ENCODE results near the gene SNRK. TPM values are rescaled to one million over a fixed set of nuclear protein-coding genes. Genes with fewer than 3 reads are reported as not detected.

Gene SNRK
- total and polyA plus RNA-seq, 4 donors, result 40.7 to 79.2 (median 48.7) TPM

DNA sequence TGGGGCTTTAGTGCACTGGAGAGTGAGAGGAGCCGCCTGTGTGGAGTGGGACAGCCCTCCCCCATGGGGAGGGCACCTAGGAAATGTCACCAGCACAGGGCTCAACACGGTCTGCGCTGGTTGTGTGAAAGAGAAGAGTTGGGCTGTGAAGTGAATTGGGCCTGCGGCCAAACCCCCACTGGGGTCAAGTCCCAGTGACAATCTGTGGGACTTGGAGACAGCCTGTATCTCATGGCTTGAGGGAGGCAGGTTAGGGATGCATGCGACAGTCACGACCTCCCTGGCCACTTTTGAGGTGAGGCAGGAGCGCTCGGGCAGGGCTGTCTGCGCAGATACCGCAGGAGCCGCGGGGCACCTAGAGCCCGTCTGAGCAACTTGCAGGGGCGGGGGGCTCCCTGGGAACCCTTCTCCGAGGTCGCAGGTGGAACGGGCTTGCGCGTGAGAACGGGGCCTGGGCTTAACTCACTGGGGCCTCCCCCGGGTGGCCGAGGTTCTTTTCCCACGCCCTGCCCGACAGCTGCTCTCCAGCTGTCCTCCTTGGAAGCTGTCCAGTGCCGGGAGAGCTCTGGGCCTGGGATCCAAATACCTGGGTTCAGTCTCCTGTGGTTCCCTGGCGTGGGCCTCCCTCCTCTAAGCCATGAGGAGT lies 77.4 kb downstream of the SNRK start:
- H3K4me1 ChIP-seq (ENCODE audit: control insufficient read depth, insufficient read depth, low read length), result peaks cover 5% of the 10 kb centered on the region
- peaks cover 36% of the 10 kb centered on the region for H3K36me3 ChIP-seq (ENCODE audit: control insufficient read depth, insufficient read depth, low read length)
- no peaks in the 10 kb centered on the region for H3K9me3 ChIP-seq (ENCODE audit: control insufficient read depth, insufficient read depth, low read length)
- DNase-seq (ENCODE audit: low read depth in 4 of 6, low spot score in 6 of 6), result no peak
- no peak overlapping the region for H3K4me3 ChIP-seq (ENCODE audit: low read depth, low read length)
- H3K27ac ChIP-seq (ENCODE audit: low read depth, low read length), result no peak overlapping the region
- H3K27me3 ChIP-seq (ENCODE audit: control insufficient read depth, insufficient read depth, low read length), result no peaks in the 10 kb centered on the region
- WGBS (ENCODE audit: insufficient coverage), result 85% methylated on average over 26 of the region's 26 CpGs

DNA sequence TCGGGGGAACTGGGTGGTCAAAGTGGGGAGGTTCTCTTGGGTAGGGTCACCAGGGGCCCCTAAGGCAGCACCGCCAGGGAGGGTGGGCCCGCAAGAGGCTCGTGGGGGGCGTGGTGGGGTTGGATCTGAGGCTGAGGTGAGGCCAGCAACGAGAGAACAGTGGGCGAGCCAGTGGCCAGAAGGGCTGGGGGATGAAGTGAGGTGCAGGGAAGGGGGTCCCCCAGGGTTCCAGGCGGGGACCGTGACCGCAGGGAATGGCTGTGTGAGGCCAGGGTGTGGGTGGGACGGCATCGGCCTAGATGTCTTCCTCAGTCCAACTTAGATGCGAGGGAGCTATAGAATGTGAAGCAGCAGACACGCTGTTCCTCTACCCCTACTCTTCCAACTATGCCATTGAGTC lies 78.2 kb downstream of the SNRK start:
- DNase-seq (ENCODE audit: low read depth in 4 of 6, low spot score in 6 of 6), result no peak
- peaks cover 39% of the 10 kb centered on the region for H3K36me3 ChIP-seq (ENCODE audit: control insufficient read depth, insufficient read depth, low read length)
- H3K9me3 ChIP-seq (ENCODE audit: control insufficient read depth, insufficient read depth, low read length), result no peaks in the 10 kb centered on the region
- H3K27ac ChIP-seq (ENCODE audit: low read depth, low read length), result no peak overlapping the region
- H3K4me3 ChIP-seq (ENCODE audit: low read depth, low read length), result no peak overlapping the region
- peaks cover 5% of the 10 kb centered on the region for H3K4me1 ChIP-seq (ENCODE audit: control insufficient read depth, insufficient read depth, low read length)
- WGBS (ENCODE audit: insufficient coverage), result 98% methylated on average over 10 of the region's 14 CpGs
- H3K27me3 ChIP-seq (ENCODE audit: control insufficient read depth, insufficient read depth, low read length), result no peaks in the 10 kb centered on the region

DNA sequence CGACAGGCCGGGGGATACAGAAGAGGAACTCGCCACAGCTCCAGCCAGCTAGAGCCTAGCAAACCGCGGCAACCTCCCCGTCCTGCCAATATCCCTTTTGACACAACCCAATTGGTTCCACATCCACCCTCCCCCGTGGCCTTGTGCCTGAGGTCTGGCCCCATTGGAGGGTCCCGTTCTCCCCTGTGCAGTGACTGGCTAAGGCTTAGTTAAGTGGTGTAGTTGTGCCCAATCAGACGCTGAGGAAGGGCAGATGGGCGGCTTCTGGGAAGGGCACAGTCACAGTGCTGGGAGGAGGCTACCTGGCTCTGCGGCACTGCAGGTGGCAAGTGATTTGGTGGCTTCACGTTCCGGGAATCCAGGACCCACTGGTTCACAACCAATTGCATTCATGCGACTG lies 78.6 kb downstream of the SNRK start:
- Histone ChIP-seq H3K27ac (ENCODE audit: low read depth, low read length) (no peak overlapping the region), H3K27me3 (ENCODE audit: control insufficient read depth, insufficient read depth, low read length) (no peaks in the 10 kb centered on the region), H3K4me1 (ENCODE audit: control insufficient read depth, insufficient read depth, low read length) (peaks cover 5% of the 10 kb centered on the region), H3K9me3 (ENCODE audit: control insufficient read depth, insufficient read depth, low read length) (no peaks in the 10 kb centered on the region), H3K36me3 (ENCODE audit: control insufficient read depth, insufficient read depth, low read length) (peaks cover 39% of the 10 kb centered on the region), H3K4me3 (ENCODE audit: low read depth, low read length) (no peak overlapping the region)
- WGBS (ENCODE audit: insufficient coverage), result 98% methylated on average over 9 of the region's 14 CpGs
- no peak for DNase-seq (ENCODE audit: low read depth in 4 of 6, low spot score in 6 of 6)

DNA sequence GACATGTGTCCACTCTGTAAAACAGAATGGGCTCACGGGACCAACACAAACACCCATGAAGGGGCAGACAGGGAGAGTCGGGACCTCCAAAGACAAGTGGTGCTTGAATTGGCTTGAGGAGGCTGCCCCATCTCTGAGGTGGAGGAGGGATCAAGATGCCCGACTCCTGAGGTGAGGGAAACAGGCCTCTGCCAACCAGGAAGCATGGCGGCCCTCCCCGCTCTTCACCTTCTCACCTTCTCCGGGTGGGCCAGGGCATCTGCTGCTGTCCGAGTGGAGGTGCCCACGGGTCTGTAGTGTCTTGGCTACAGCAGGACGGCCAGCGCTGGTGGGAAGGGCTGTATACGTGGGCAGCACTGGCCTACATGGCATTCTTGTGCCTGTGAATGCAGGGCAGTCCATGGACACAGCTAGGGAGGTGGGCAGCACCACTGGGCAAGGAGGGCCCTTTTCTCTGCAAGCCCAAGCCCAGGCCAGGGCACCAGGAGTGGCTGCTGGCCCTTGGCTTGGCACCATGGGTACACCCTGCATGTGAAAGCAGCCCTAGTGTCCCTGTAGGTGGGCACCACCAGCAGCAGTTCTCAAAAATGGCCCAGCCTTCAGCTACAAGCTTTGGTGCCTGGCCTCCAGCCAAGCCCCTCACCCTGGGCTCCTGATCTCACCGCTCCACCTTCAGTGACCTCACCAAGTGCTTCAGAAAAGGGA lies 79.4 kb downstream of the SNRK start:
- H3K27me3 ChIP-seq (ENCODE audit: control insufficient read depth, insufficient read depth, low read length), result no peaks in the 10 kb centered on the region
- peaks cover 39% of the 10 kb centered on the region for H3K36me3 ChIP-seq (ENCODE audit: control insufficient read depth, insufficient read depth, low read length)
- no peak overlapping the region for H3K4me3 ChIP-seq (ENCODE audit: low read depth, low read length)
- no peaks in the 10 kb centered on the region for H3K9me3 ChIP-seq (ENCODE audit: control insufficient read depth, insufficient read depth, low read length)
- H3K4me1 ChIP-seq (ENCODE audit: control insufficient read depth, insufficient read depth, low read length), result peaks cover 5% of the 10 kb centered on the region
- H3K27ac ChIP-seq (ENCODE audit: low read depth, low read length), result no peak overlapping the region
- WGBS (ENCODE audit: insufficient coverage), result over 99% methylated on average over 9 of the region's 12 CpGs
- DNase-seq (ENCODE audit: low read depth in 4 of 6, low spot score in 6 of 6), result no peak

DNA sequence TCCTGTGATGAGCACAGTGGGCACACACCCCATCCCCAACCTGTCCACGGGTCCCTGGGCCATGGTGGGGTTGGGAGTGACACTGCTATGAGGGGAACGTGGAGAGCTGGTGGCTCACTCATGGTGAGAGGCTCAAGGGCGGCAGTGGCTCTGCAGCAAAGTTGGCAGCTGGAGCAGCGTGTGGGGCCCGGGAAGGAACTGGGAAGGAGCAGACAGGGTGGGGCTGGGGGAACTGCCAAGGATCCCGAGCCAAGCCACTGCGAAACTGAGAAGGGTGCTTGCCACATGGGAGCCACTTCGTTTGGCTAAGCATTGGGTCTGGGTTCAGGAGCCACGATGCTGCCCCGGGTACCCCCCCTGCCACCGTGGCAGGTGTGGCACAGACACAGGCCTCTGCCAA lies 80.1 kb downstream of the SNRK start:
- Histone ChIP-seq H3K4me1 (ENCODE audit: control insufficient read depth, insufficient read depth, low read length) (peaks cover 5% of the 10 kb centered on the region), H3K4me3 (ENCODE audit: low read depth, low read length) (no peak overlapping the region), H3K27ac (ENCODE audit: low read depth, low read length) (no peak overlapping the region), H3K36me3 (ENCODE audit: control insufficient read depth, insufficient read depth, low read length) (peaks cover 39% of the 10 kb centered on the region), H3K9me3 (ENCODE audit: control insufficient read depth, insufficient read depth, low read length) (no peaks in the 10 kb centered on the region), H3K27me3 (ENCODE audit: control insufficient read depth, insufficient read depth, low read length) (no peaks in the 10 kb centered on the region)
- no peak for DNase-seq (ENCODE audit: low read depth in 4 of 6, low spot score in 6 of 6)
- WGBS (ENCODE audit: insufficient coverage), result 88% methylated on average over 11 of the region's 11 CpGs

DNA sequence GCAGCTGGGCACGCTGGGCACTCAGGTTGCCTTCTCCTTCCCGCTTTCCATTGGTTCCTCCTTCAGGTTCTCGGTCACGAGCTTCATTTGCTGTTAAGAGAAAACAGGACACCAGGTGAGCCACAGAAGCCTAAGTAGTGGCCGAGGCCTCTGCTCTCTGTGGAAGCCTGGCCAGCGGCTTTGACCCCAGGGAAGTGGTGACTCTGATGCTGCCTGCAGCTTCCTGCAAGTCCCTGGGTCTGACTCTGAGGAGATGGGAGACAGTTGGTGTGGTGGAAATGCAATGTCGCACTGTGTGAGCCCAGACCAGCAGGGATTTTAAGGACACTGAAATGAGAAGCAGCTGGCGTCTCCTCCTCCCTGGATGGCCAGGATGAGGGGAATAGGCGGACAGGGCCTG lies 80.5 kb downstream of the SNRK start:
- WGBS (ENCODE audit: insufficient coverage), result 92% methylated on average over 9 of the region's 9 CpGs
- peaks cover 39% of the 10 kb centered on the region for H3K36me3 ChIP-seq (ENCODE audit: control insufficient read depth, insufficient read depth, low read length)
- H3K4me3 ChIP-seq (ENCODE audit: low read depth, low read length), result no peak overlapping the region
- H3K27ac ChIP-seq (ENCODE audit: low read depth, low read length), result no peak overlapping the region
- H3K9me3 ChIP-seq (ENCODE audit: control insufficient read depth, insufficient read depth, low read length), result no peaks in the 10 kb centered on the region
- no peak for DNase-seq (ENCODE audit: low read depth in 4 of 6, low spot score in 6 of 6)
- H3K27me3 ChIP-seq (ENCODE audit: control insufficient read depth, insufficient read depth, low read length), result no peaks in the 10 kb centered on the region
- peaks cover 5% of the 10 kb centered on the region for H3K4me1 ChIP-seq (ENCODE audit: control insufficient read depth, insufficient read depth, low read length)

DNA sequence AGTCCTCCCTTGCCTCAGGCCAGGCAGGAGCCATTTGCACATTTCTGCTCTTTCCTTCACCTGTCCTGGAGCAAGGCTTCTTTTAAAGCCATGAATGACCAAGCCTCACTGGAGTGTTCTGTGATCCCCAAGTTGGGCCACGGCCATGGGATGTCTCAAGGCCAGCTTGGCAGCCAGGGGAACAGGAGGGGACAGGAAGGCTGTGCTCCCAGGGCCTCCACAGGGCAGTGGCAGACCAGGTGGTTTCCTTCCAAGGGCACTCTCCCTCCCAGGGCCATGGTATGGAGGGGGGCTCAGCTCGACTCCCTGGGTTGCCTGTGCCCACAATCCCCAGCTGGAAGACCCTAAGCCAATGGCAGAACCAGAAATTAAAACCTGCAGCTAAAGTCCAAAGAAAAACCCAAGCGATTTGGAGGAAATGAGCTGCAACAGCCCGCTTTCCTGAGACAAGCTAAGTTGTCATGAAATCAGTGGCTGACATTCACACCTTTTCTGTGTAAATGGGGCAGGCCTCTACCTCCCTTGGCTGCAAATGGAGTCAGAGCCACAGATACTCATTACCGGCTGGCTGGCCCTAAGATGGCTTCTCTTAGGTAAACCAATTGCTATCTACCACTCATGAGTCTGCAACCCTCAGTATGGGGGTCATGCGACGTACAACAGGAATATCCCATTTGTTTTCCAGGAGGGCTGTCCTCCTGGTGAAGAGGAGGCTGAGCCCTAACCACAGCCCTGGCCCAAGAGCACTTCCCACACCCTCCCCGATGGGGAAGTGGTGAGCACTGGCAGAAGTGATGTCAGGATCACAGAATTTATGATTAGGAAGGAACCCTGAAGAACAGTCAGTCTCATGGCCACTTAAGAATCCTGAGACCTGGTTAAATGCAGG lies 83.3 kb downstream of the SNRK start:
- Histone ChIP-seq H3K27ac (ENCODE audit: low read depth, low read length) (no peak overlapping the region), H3K9me3 (ENCODE audit: control insufficient read depth, insufficient read depth, low read length) (no peaks in the 10 kb centered on the region), H3K27me3 (ENCODE audit: control insufficient read depth, insufficient read depth, low read length) (no peaks in the 10 kb centered on the region), H3K36me3 (ENCODE audit: control insufficient read depth, insufficient read depth, low read length) (peaks cover 25% of the 10 kb centered on the region), H3K4me1 (ENCODE audit: control insufficient read depth, insufficient read depth, low read length) (peaks cover 17% of the 10 kb centered on the region), H3K4me3 (ENCODE audit: low read depth, low read length) (no peak overlapping the region)
- WGBS (ENCODE audit: insufficient coverage), result 91% methylated on average over 5 of the region's 8 CpGs
- DNase-seq (ENCODE audit: low read depth in 4 of 6, low spot score in 6 of 6), result no peak

DNA sequence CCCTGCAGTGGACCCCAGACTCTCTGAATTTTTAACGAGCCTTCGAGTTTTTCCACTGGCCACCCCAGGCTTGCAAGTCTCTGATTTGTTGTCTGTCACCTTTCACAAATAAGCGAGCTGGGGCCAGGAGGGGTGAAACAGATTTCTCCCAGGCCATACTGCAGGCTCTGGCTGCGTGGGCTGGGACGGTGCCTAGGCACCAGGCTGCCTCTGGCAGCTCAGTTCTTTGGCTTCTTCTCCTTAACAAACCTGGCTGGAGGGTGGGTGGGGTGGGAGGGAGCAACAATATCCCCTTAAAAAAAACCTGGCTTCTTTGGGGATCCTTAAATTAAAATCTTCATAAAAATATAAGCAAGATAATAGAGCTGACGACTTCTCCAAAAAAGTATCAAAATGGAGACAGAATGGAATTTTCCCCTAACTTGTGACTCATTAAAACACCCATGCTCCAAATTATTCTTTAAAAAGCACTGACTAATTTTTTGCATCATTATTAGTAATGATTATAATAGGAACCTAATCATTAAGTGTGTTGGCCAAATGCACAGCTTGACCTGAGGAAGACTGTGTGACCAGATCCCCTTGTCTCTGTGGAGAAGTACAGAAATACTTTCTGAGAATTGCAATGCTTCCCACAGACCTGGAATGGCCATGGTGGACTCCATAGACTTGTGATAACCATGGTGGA lies 84.1 kb downstream of the SNRK start:
- H3K9me3 ChIP-seq (ENCODE audit: control insufficient read depth, insufficient read depth, low read length), result no peaks in the 10 kb centered on the region
- no peak for DNase-seq (ENCODE audit: low read depth in 4 of 6, low spot score in 6 of 6)
- no peaks in the 10 kb centered on the region for H3K27me3 ChIP-seq (ENCODE audit: control insufficient read depth, insufficient read depth, low read length)
- H3K4me3 ChIP-seq (ENCODE audit: low read depth, low read length), result no peak overlapping the region
- whole genome bisulfite sequencing (ENCODE audit: insufficient coverage), result 89% methylated on average over 3 of the region's 6 CpGs
- peaks cover 17% of the 10 kb centered on the region for H3K4me1 ChIP-seq (ENCODE audit: control insufficient read depth, insufficient read depth, low read length)
- no peak overlapping the region for H3K27ac ChIP-seq (ENCODE audit: low read depth, low read length)
- H3K36me3 ChIP-seq (ENCODE audit: control insufficient read depth, insufficient read depth, low read length), result peaks cover 18% of the 10 kb centered on the region

DNA sequence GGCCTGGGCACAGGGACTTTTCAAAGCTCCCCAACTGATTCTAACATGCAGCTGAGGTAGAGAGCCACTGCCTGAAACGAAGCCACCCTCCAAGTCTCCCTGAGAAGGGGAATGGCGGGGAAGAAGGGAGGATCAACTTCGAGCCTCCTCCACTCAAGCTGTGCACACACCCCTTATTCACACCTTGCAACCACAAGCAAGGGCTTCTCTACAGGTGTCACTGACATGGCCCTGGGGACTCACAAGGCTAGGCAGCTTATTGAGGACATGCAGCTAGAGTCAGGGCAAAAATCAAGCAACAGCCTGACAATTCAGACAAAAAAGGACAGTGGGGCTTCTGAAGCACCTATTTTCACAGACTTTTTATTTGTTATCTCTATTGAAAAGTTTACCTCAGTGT lies 85.2 kb downstream of the SNRK start:
- Histone ChIP-seq H3K27ac (ENCODE audit: low read depth, low read length) (no peak overlapping the region), H3K36me3 (ENCODE audit: control insufficient read depth, insufficient read depth, low read length) (peaks cover 9% of the 10 kb centered on the region), H3K4me1 (ENCODE audit: control insufficient read depth, insufficient read depth, low read length) (peaks cover 17% of the 10 kb centered on the region), H3K9me3 (ENCODE audit: control insufficient read depth, insufficient read depth, low read length) (no peaks in the 10 kb centered on the region), H3K27me3 (ENCODE audit: control insufficient read depth, insufficient read depth, low read length) (no peaks in the 10 kb centered on the region), H3K4me3 (ENCODE audit: low read depth, low read length) (no peak overlapping the region)
- WGBS (ENCODE audit: insufficient coverage), result no CpG with 5 or more reads among the region's 3 CpGs
- DNase-seq (ENCODE audit: low read depth in 4 of 6, low spot score in 6 of 6), result no peak

All from spinal cord (tissue), 10 donors.